CD4-positive, alpha-beta T cell treated with Interleukin-12 subunit alpha and Interleukin-12 subunit beta, for 1 hour (primary cell): ENCODE data around the gene OR5AN1.
"Not testable (repeated sequence)": the region's sequence is repeated elsewhere in the genome, so short reads cannot be mapped to it uniquely, and the experiment has no call there.

Experiments used
- DNase-seq: peaks from one replicate; pipeline ENCODE4 v3.0.0-alpha.2; 2020

The OR5AN1 gene

GRCh38 chr11:59358595-59358994 is at the start of gene OR5AN1:
Gene OR5AN1, plus strand, starts transcription at chr11:59358895. Its CDS starts 5,564 bp downstream, at chr11:59364459.
- no peak for DNase-seq

- no peak for DNase-seq
Measured at GRCh38 chr11:59335001-59335400, 23.7 kb upstream of the OR5AN1 start.

GRCh38 chr11:59336176-59336575 is 22.5 kb upstream of the OR5AN1 start:
- DNase-seq, result no peak

- no peak for DNase-seq
Measured at GRCh38 chr11:59336931-59337330, 21.8 kb upstream of the OR5AN1 start.

GRCh38 chr11:59349657-59350056 is 9.0 kb upstream of the OR5AN1 start:
- DNase-seq, result not testable (repeated sequence)

GRCh38 chr11:59355226-59355625 is 3.5 kb upstream of the OR5AN1 start:
- DNase-seq, result no peak

GRCh38 chr11:59356561-59356960 is 2.1 kb upstream of the OR5AN1 start:
- DNase-seq, result no peak

- DNase-seq, result no peak
Measured at GRCh38 chr11:59358020-59358419, 675 bp upstream of the OR5AN1 start.

GRCh38 chr11:59365232-59366018 is 6.7 kb downstream of the OR5AN1 start:
- DNase-seq, result no peak

GRCh38 chr11:59368238-59369022 is 9.7 kb downstream of the OR5AN1 start:
- no peak for DNase-seq

- DNase-seq, result not testable (repeated sequence)
Measured at GRCh38 chr11:59372324-59372723, 13.6 kb downstream of the OR5AN1 start.

- DNase-seq, result no peak
Measured at GRCh38 chr11:59380263-59381059, 21.8 kb downstream of the OR5AN1 start.

- DNase-seq, result no peak
Measured at GRCh38 chr11:59394186-59394585, 35.5 kb downstream of the OR5AN1 start.

- no peak for DNase-seq
Measured at GRCh38 chr11:59400461-59401261, 42.0 kb downstream of the OR5AN1 start.

GRCh38 chr11:59401262-59401552 is 42.5 kb downstream of the OR5AN1 start:
- DNase-seq, result no peak

GRCh38 chr11:59403546-59403945 is 44.9 kb downstream of the OR5AN1 start:
- DNase-seq, result no peak

GRCh38 chr11:59413646-59414045 is 55.0 kb downstream of the OR5AN1 start:
- no peak for DNase-seq

- no peak for DNase-seq
Measured at GRCh38 chr11:59415111-59415510, 56.4 kb downstream of the OR5AN1 start.

- DNase-seq, result no peak
Measured at GRCh38 chr11:59416613-59417012, 57.9 kb downstream of the OR5AN1 start.

- no peak for DNase-seq
Measured at GRCh38 chr11:59417023-59417422, 58.3 kb downstream of the OR5AN1 start.

- DNase-seq, result no peak
Measured at GRCh38 chr11:59418156-59418555, 59.5 kb downstream of the OR5AN1 start.
